ENCODE data around the gene TPI1.
"Not testable (repeated sequence)": the region's sequence is repeated elsewhere in the genome, so short reads cannot be mapped to it uniquely, and the experiment has no call there.

The TPI1 gene

DNA sequence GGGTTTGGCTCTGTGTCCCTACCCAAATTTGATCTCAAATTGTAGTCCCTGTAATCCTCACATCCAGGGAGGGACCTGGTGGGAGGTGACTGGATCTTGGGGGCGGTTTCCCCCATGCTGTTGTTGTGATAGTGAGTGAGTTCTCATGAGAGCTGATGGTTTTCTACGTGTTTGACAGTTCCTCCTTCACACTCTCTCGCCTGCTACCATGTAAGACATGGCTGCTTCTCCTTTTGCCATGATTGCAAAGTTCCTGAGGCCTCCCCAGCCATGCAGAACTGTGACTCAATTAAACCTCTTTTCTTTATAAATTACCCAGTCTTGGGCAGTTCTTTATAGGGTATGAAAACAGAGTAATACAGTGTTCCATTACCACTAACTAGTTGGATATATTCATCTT, 27.0 kb downstream of the TPI1 start:
- no peak for DNase-seq (ENCODE audit: low spot score)

DNA sequence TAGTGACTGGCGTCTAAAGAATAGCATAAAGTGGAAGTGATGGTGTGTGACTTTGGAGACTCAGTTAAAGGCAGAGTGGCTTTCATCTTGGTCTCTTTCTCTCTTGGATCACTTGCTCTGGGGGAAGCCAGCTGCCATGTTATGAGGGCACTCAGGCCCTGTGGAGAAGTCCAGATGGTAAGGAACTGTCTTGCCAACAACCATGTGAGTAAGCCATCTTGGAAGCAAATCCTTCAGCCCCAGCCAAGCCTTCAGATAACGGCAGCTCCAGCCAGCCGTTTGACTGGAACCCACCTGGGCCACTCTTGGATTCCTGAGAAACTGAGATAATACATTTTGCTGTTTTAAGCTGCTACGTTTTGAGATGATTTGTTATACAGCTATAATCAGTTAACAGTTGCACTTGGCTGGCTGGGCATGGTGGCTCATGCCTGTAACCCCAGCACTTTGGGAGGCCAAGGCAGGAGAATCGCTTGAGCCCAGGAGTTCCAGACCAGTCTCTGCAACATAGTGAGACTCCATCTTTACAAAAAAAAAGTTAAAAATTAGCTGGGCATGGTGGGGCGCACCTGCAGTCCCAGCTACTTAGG, 29.6 kb downstream of the TPI1 start:
- DNase-seq (ENCODE audit: low spot score) = no peak

DNA sequence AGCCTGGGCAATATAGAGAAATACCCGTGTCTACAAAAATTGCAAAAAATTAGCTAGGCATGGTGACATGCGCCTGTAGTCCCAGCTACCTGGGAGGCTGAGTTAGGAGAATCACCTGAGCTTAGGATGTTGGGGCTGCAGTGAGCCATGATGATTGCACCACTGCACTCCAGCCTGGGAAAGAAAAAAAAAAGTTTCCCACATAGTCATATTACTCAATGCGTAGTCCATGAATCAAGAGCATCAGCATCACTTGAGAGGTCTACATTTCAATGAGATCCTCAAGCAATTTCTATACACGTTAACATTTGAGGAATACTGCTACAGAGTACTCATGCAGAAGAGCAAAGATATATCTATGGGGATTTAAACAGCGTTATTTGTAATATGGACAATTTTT, 32.1 kb downstream of the TPI1 start:
- DNase-seq (ENCODE audit: low spot score) = no peak

DNA sequence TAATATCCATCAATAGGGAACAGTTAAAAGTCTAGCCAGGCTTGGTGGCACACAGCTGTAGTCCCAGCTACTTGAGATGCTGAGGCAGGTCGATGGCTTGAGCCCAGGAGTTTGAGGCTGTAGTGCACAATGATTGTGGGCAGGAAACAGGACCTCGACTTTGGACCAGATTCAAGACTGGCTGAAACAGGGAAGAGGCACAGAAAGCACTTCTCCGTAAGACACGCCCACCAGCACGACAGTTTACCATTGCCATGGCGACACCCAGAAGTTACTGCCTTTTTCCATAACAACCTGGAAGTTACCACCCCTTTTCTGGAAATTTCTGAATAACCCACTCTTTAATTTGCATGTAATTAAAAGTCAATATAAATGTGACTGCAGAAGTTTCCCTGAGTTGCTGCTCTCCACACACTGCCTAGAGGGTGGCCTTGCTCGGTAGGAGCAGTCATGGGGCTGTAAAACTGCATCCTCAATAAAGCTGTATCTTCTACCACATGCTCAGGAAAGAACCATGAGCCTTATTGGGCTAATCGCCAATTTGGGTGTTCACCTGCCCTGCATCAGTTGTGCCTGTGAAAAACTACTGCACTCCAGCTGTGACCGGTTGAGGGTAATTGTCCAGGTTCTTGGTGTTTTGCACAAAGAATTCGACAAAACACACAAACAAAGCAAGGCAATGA, 32.6 kb downstream of the TPI1 start:
- DNase-seq (ENCODE audit: low spot score) = no peak

DNA sequence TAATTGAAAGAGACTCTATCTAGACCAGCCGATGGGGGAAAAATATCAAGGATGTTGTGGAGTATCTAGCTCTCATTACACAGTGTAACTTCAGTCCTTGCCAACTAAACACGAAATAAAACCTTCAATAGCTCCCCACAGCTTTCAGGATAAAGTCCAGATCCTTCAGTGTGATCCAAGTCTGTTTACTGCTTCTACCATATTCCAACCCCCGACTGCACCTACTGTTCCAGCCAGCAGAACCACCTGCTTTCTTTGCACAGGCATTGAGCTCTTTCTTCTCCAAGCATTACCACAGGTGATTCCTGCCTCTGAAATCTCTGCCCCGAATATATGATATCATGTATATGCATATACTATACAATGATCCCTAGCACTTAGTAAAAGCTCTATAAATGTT, 35.1 kb downstream of the TPI1 start:
- DNase-seq (ENCODE audit: low spot score) = no peak

DNA sequence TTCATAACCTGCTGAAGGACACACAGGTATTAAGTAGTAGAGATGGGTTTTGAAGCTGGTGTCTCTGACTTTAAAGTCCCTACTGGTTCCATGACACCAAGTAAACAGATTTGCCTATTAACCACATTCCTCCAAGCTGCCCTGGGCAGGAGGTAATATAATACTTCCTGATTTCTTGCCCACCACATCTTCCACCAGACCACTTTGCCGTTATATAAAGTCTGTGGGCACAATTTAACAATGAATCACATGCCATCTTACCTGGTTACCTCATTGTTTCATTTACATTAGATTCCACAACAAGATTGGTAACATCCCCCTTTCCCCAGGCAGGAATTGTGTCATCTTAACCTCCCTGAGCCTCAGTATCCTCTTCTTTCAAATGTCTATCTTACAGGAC, 36.4 kb downstream of the TPI1 start:
- no peak for DNase-seq (ENCODE audit: low spot score)

DNA sequence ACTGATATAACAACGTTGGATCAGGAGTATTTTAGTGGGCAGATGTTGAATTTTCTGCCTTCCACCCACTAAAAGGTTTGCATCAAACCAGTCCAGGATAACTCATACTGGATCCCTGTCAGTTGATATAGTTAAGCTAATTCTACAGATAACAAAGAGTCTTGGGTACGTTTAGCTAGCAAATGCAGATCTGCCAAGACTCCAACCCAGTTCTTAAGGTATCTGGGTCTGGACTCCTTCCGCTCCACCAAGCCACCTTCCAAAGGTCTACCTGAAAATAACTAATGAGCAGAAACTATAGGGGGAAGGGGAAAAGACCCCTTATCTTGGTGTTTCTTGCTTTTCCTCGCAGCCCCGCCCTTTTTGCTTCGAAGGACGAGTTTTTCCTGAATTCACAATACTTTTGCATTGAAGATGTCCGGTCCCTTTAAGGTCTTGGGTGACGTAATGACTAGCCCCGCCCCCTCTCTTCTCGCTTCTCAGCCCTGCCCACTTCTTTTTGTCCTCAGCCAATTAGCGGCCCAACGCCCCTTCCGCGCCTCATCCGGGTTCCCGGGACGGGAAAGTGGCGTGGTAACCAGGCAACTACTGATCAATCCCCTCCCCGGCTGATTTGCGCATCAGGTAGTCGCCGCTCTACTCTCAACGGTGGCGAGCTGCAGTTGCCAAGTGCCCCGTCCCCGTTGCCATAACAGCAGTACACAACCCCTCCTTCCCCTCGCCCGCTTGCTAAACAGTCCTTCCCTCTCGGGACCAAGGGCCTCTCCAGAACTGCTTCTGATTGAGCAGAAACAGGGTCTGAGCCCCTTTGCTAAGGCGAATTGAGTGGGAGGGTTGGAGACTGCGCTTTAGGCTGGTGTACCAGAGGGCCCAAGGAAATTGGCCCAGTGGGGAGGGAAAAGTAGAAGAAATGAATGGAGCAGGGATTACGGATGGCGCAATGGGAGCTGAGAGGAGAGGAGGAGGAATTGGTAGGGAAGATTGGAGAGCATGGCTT, 37.2 kb downstream of the TPI1 start, which contains the start of gene LRRC23:
Gene LRRC23 (plus strand): TSS at position 543 of the 997 bp plus-strand sequence. CDS start 812 bp downstream, outside the sequence.
- peak; percentile 96 for DNase-seq (ENCODE audit: low spot score)

DNA sequence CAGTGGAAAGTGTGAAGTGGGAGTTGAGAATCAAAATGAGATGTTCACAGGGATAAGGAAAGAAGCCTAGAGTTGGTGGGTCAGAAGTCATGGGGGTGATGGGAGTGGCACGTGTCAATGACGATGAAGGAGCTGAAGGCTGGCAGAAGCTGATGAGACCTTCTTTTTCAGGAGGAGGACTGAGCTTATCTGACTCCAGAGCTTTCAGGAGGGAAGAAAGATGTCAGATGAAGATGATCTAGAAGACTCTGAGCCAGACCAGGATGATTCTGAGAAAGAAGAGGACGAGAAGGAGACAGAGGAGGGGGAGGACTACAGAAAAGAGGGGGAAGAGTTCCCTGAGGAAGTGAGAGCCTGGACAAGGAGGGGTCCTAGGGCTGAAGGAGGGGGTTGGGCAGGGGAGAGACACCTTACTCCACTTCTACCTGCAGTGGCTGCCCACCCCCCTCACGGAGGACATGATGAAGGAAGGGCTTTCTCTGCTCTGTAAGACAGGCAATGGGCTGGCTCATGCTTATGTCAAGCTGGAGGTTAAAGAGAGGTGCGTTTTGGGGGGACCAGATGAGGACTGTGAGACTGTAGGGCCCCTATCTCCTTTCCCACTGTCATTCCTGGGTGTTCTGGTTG, 38.2 kb downstream of the TPI1 start:
- no peak for DNase-seq (ENCODE audit: low spot score)

DNA sequence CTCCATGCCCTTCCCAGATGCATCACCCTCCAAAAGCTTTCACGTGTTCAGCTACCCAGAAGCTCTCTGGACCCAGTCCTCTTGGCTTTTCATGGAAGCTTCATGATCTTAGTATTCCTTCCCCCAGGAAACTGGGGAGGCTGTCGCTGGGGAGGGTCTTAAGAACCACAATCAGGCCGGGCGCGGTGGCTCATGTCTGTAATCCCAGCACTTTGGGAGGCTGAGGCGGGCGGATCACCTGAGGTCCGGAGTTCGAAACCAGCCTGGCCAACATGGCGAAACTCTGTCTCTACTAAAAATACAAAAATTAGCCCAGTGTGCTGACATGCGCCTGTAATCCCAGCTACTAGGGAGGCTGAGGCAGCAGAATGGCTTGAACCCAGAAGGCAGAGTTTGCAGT, 40.8 kb downstream of the TPI1 start:
- DNase-seq (ENCODE audit: low spot score) = not testable (repeated sequence)

DNA sequence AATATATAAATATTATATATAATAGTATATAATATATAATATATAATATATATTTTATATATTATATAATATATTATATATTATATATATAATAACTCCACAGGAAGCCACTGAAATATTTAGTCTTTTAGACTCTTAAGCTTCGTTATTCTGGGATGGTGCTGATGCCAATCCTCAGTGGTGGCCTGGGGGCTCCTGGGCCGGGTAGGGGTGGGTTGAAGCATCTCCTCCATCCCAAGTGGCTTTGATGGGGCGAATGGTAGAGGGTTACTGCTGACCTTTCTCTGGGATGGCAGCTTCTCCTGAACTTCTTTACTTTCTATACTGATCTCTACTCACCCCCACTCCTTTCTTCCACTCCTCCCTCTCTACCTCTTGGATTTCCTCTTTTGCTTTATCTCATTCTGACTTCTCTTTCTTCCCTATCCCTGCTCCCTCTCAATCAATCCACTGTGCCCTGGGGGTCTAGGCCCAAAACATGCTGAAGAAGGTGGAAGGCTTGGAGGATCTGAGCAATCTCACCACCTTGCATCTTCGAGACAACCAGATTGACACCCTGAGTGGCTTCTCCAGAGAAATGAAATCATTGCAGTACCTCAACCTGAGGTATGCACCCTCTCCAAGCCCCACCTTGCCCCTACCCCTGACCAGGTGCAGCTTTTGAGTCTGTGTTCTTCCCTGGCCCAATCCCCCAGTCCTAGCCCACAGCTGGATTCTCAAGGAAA, 42.3 kb downstream of the TPI1 start:
- no peak for DNase-seq (ENCODE audit: low spot score)

DNA sequence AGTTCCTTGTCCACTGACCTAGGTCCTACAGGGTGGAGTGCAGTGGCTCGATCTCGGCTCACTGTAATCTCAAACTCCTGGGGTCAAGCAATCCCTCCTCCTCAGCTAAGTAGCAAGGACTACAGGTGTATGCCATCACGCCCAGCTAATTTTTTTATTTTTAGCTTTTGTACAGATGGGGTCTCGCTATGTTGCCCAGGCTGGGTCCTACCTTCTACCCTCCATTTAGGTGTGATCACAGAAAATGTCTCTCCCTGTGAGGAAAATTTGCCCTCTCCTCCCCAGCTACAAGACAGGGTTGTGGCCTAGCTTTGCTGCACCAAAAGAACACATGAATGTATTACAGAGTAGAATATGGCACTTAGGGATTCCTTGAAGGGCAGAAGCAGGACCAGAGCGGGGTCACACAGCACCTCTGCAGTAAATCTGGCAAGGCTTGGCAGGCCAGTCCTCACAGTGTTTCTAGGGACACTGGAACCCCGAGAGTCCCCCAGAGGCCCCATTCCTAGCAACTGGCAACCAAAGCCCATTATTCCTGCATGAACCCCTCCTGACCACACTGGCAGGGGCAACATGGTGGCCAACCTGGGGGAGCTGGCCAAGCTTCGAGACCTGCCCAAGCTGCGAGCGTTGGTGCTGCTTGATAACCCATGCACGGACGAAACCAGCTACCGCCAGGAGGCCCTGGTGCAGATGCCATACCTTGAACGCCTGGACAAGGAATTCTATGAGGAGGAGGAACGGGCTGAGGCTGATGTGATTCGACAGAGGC, 45.0 kb downstream of the TPI1 start:
- no peak for DNase-seq (ENCODE audit: low spot score)

DNA sequence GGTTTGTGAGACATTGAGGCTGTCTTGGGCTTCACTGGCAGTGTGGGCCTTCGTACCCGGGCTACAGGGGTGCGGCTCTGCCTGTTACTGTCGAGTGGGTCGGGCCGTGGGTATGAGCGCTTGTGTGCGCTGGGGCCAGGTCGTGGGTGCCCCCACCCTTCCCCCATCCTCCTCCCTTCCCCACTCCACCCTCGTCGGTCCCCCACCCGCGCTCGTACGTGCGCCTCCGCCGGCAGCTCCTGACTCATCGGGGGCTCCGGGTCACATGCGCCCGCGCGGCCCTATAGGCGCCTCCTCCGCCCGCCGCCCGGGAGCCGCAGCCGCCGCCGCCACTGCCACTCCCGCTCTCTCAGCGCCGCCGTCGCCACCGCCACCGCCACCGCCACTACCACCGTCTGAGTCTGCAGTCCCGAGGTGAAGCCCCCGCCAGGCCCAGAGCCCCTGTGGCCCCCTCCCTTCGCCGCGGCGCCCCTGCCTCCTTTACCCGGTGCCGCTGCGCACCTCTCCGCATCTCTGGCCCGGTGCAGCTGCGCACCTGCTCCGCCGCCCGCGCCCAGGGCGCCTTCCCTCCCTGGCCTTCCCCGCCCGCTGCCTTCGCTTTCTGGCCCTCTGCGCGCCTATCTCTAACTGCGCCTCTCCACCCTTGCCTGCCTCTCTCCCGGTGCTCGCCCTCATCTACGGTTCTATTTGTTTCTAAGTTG, 47.1 kb downstream of the TPI1 start, which contains the start of gene ENO2:
Gene ENO2 (plus strand): TSS at position 335 of the 701 bp plus-strand sequence. CDS start 1,253 bp downstream, outside the sequence.
- peak; percentile 87 for DNase-seq (ENCODE audit: low spot score)

DNA sequence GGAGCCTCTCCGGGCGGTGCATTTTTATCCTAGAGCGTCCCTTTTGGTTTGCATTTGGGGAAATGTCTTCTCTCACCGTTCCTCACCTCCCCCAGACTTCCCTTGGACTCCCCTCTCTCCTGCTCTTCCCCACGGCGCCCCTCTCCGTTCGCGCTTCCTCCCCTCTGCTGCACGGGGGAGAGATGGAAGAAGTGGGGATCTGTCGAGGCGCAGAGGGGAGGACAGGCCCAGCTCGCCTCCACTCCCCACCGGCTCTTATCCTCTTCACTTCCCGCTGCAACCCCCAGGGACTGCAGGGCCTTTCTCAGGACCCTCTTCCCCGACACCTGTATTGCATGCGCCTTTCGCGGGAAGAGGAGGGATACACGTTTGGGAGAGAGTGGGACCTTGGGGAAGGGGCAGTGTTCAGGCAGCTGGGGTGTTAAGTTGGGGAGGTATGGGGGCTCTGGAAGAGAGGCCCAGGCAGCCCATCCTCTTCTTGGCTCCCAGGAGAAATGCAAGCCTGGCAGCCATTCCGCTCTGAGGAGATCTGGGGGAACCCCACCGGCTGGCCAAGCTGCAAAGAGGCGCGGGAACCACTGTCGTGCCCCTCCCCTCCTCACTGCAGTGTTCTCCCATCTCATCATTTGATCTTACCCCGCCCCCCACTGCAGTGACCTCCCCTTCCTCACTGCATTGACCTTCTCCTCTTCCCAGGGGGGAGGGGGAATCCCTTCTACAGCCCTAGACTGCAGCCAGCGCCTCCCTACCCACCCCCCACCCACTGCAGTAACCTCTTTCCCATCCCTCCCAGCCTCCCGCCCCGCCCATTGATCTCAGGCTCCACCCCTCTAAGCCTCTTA, 47.8 kb downstream of the TPI1 start:
- DNase-seq (ENCODE audit: low spot score) = no peak

DNA sequence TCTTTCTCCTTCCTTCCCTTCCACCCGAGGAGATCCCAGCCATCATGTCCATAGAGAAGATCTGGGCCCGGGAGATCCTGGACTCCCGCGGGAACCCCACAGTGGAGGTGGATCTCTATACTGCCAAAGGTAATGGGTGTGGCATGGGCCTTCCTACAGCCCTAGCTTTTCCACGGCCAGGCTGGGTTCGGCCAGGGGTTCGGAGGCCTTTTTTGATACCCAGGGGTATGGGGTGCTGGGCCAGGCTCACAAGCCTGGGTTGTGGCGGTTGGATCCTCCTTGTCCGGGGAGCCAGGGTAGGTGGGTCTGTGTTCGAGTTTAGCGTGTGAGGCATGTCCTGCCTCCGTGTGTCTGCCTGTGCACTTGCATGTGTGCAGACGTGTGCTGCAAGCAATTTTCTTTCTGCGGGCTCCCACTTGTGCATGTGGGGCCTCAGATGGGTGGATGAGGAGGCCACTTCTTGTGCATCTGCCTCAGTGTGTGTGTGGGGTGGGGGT, 48.5 kb downstream of the TPI1 start:
- no peak for DNase-seq (ENCODE audit: low spot score)

DNA sequence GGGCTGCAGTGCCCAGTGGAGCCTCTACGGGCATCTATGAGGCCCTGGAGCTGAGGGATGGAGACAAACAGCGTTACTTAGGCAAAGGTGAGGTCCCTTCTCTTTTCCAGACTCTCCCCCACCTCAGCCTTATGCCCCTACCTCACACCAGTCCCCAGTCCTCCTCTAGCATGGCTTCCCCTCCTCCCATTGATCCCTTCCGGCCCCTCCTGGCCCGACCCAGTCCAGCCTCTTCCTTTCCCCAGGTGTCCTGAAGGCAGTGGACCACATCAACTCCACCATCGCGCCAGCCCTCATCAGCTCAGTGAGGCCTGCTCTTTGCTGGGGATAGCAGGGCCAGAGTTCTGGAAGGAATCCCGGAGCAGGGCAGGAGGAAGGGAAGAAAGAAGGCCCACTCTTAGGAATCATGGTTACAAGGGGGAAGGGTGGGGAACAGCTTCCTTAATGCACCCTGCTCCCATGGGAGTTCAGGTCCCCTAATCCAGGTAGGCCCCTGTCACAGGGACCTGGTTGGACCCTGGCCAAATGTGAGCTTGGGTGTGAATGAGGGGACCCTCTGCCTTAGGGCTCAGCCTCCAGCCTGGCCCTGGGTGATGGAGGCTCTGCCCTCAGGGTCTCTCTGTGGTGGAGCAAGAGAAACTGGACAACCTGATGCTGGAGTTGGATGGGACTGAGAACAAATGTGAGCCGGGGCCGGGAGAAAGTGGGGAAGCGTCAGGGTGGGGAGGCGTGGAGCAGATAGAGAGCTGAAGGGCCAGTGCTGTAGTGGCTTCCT, 49.3 kb downstream of the TPI1 start:
- no peak for DNase-seq (ENCODE audit: low spot score)

DNA sequence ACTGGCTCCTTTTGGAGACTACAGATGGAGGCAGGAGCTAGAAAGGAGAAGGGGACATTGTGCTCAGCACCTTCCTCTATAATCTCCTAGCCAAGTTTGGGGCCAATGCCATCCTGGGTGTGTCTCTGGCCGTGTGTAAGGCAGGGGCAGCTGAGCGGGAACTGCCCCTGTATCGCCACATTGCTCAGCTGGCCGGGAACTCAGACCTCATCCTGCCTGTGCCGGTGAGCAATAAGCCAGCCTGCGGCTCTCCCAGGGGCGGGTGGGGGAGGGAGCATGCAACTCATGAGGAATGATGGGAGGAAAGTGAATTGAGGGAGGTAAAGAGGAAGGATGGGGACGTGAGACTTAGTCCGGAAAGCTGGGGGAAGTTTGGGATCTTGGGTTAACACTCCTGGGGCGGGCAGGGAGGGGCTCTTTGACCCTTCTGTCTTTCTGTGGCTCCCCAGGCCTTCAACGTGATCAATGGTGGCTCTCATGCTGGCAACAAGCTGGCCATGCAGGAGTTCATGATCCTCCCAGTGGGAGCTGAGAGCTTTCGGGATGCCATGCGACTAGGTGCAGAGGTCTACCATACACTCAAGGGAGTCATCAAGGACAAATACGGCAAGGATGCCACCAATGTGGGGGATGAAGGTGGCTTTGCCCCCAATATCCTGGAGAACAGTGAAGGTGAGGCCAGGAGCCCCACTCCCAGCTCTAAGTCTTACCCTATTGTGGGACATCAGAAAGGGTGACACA, 50.3 kb downstream of the TPI1 start:
- no peak for DNase-seq (ENCODE audit: low spot score)

DNA sequence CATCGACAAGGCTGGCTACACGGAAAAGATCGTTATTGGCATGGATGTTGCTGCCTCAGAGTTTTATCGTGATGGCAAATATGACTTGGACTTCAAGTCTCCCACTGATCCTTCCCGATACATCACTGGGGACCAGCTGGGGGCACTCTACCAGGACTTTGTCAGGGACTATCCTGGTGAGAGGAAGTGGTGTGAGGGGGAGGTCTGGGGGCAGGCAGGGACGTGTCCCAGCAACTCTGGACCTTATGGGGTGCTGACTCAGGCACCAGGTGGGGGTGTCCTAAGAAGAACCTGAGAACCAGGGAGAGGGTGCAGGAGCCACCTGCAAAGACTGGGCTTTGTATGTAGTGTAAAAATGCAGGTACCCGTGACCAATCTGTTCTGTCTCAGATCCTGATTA, 52.3 kb downstream of the TPI1 start:
- no peak for DNase-seq (ENCODE audit: low spot score)
